ENCODE data around the gene PLXNA4. TPM values are rescaled to one million over a fixed set of nuclear protein-coding genes. Genes with fewer than 3 reads are reported as not detected.

PLXNA4 gene
- total RNA-seq, 2 donors from 2014 or later, result 24.0 to 42.7 TPM

DNA sequence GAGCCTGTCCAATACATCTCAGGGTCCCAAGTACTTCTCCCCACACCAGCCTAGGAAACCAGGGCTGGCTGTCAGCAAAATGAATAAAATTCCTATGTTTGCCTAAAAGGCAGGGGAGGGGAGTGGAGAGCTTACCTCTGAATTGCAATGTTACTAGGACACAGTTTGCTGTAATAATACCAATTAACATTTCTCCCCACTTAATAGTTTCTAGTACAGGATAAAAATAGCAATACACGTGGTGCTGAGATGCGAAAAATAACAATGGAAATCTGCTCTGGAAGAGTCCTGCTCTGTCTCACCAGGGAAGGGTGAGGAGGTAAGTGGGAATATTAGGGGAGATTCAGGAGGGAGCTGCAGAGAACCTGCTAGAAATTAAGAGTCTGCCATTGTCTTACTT, 112.3 kb downstream of the PLXNA4 start:
- TF ChIP-seq, protein P1, sequence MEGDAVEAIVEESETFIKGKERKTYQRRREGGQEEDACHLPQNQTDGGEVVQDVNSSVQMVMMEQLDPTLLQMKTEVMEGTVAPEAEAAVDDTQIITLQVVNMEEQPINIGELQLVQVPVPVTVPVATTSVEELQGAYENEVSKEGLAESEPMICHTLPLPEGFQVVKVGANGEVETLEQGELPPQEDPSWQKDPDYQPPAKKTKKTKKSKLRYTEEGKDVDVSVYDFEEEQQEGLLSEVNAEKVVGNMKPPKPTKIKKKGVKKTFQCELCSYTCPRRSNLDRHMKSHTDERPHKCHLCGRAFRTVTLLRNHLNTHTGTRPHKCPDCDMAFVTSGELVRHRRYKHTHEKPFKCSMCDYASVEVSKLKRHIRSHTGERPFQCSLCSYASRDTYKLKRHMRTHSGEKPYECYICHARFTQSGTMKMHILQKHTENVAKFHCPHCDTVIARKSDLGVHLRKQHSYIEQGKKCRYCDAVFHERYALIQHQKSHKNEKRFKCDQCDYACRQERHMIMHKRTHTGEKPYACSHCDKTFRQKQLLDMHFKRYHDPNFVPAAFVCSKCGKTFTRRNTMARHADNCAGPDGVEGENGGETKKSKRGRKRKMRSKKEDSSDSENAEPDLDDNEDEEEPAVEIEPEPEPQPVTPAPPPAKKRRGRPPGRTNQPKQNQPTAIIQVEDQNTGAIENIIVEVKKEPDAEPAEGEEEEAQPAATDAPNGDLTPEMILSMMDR (conservative IDR thresholded peaks at IDR 0.05), result no peak
- Mint-ChIP-seq H3K27ac (no peak overlapping the region), H3K4me3 (no peak overlapping the region), H3K36me3 (ENCODE audit: low read depth) (peaks cover 1% of the 10 kb centered on the region), H3K9me3 (no peaks in the 10 kb centered on the region), H3K4me1 (peaks cover 15% of the 10 kb centered on the region), H3K27me3 (ENCODE audit: insufficient read depth) (peaks cover 3% of the 10 kb centered on the region)
- WGBS, 2 experiments (ENCODE audit: insufficient coverage in 1 of 2, insufficient read length in 1 of 2), result 80 to 92% methylated on average over 1 to 2 of the region's 2 CpGs
- Histone ChIP-seq H3K4me3 (ENCODE audit: low read length) (no peak overlapping the region), H3K27ac (ENCODE audit: low read depth, low read length) (no peak overlapping the region), H3K27me3 (ENCODE audit: control insufficient read depth, insufficient read depth, low read length, poor library complexity, severe bottlenecking) (no peaks in the 10 kb centered on the region), H3K9me3 (ENCODE audit: control insufficient read depth, low read length) (no peaks in the 10 kb centered on the region), H3K9ac (ENCODE audit: extremely low read depth, low read length, poor library complexity, severe bottlenecking) (no peak overlapping the region), H3K36me3 (ENCODE audit: control insufficient read depth, insufficient read depth, low read length) (no peaks in the 10 kb centered on the region), H3K4me1 (ENCODE audit: control insufficient read depth, insufficient read depth, low read length) (no peaks in the 10 kb centered on the region)
- no peak for DNase-seq

DNA sequence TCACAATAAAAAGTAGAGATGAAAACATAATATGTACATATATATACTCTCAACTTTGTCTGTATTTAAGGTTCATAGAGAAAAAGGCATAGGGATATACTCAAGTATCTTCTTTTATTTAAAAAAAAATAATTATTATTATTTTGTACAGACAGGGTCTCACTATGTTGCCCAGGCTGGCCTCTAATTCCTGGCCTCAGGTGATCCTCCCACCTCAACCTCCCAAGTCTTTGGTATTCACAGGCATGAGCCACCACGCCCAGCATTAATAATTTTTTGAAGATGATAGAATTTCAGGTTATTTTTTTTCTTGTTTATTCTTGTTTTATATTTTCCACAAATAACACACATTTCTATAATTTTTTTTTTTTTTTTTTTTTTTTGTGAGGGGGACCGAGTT, 113.8 kb downstream of the PLXNA4 start:
- Mint-ChIP-seq H3K27ac (no peak overlapping the region), H3K4me3 (no peak overlapping the region), H3K36me3 (ENCODE audit: low read depth) (peaks cover 1% of the 10 kb centered on the region), H3K9me3 (no peaks in the 10 kb centered on the region), H3K27me3 (ENCODE audit: insufficient read depth) (peaks cover 3% of the 10 kb centered on the region), H3K4me1 (peaks cover 15% of the 10 kb centered on the region)
- TF ChIP-seq, protein P1 (conservative IDR thresholded peaks at IDR 0.05), result no peak
- Histone ChIP-seq H3K36me3 (ENCODE audit: control insufficient read depth, insufficient read depth, low read length) (no peaks in the 10 kb centered on the region), H3K27ac (ENCODE audit: low read depth, low read length) (no peak overlapping the region), H3K9ac (ENCODE audit: extremely low read depth, low read length, poor library complexity, severe bottlenecking) (no peak overlapping the region), H3K4me3 (ENCODE audit: low read length) (no peak overlapping the region), H3K27me3 (ENCODE audit: control insufficient read depth, insufficient read depth, low read length, poor library complexity, severe bottlenecking) (no peaks in the 10 kb centered on the region), H3K4me1 (ENCODE audit: control insufficient read depth, insufficient read depth, low read length) (no peaks in the 10 kb centered on the region), H3K9me3 (ENCODE audit: control insufficient read depth, low read length) (no peaks in the 10 kb centered on the region)
- 100% methylated on average over 1 of the region's 2 CpGs; no CpG with 5 or more reads in 1 of the 2 experiments for WGBS, 2 experiments (ENCODE audit: insufficient coverage in 1 of 2, insufficient read length in 1 of 2)
- DNase-seq, result no peak

DNA sequence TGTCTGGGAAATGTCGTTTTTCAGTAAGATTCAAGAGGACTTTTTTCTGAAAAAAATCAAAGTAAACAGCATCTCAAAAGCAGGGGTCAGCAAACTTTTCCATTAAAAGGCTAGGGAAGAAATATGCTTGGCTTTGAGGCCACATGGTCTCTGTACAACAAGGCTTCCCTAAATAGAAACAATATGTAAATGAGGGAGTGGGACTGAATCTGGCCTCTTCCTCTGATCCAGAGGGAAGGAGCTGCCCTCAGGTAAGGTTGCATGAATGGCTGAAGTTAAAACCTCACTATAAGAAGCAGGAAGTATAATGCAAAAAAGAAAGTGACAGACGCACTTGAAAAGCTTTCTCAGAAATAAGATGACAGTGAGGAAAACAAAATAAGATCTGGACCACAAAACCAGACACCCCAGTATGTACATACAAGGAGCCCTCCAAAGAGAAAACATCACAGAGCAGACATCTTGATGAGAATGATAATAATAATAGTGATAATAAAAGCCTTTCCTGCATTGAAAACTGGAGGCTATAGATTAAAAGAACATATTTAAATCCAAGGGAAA, 115.2 kb downstream of the PLXNA4 start:
- Mint-ChIP-seq H3K36me3 (ENCODE audit: low read depth) (no peaks in the 10 kb centered on the region), H3K27ac (no peak overlapping the region), H3K27me3 (ENCODE audit: insufficient read depth) (no peaks in the 10 kb centered on the region), H3K4me3 (no peak overlapping the region), H3K4me1 (peaks cover 9% of the 10 kb centered on the region), H3K9me3 (no peaks in the 10 kb centered on the region)
- no peaks in the 10 kb centered on the region for H3K9me3 ChIP-seq (ENCODE audit: control insufficient read depth, low read length)
- no peaks in the 10 kb centered on the region for H3K4me1 ChIP-seq (ENCODE audit: control insufficient read depth, insufficient read depth, low read length)
- no peaks in the 10 kb centered on the region for H3K36me3 ChIP-seq (ENCODE audit: control insufficient read depth, insufficient read depth, low read length)
- H3K4me3 ChIP-seq (ENCODE audit: low read length), result no peak overlapping the region
- TF ChIP-seq, protein P1 (conservative IDR thresholded peaks at IDR 0.05), result no peak
- 68 to 86% methylated on average over 2 of the region's 2 CpGs for WGBS, 2 experiments (ENCODE audit: insufficient coverage in 1 of 2, insufficient read length in 1 of 2)
- no peak overlapping the region for H3K9ac ChIP-seq (ENCODE audit: extremely low read depth, low read length, poor library complexity, severe bottlenecking)
- no peaks in the 10 kb centered on the region for H3K27me3 ChIP-seq (ENCODE audit: control insufficient read depth, insufficient read depth, low read length, poor library complexity, severe bottlenecking)
- no peak overlapping the region for H3K27ac ChIP-seq (ENCODE audit: low read depth, low read length)
- no peak for DNase-seq

All from endodermal cell (in vitro differentiated cells).